Uterus (tissue), 2 donors: ENCODE measurements around the gene CASZ1.

Experiments
- CTCF ChIP-seq, 4 experiments: fragments of 200-600 bp in 2 of 4; fragments of 450-650 bp in 2 of 4; sonication (generic) in 2 of 4; IDR thresholded peaks; one replicate each; pipeline ENCODE4 v1.5.1; 2016 to 2019; ENCODE audit warnings: antibody characterized with exemption in 4 of 4, mild to moderate bottlenecking in 2 of 4, moderate library complexity in 1 of 4
- POLR2A ChIP-seq, 2 donors: fragments of 450-650 bp; IDR thresholded peaks; one replicate each; pipeline ENCODE4 v1.6.1; 2016; ENCODE audit warnings: antibody characterized with exemption in 2 of 2, mild to moderate bottlenecking in 1 of 2, moderate library complexity in 1 of 2

- TF ChIP-seq CTCF (IDR thresholded peaks at IDR 0.05) (no peak), POLR2A (IDR thresholded peaks at IDR 0.05) (no peak)
Measured at GRCh38 chr1:10754568-10755329, 41.7 kb downstream of the CASZ1 start.
